GM10847 (cell line): ENCODE data around the gene AGPAT3.

Experiments
- POLR2A ChIP-seq: IDR thresholded peaks from 2 replicates; pipeline ENCODE4 v1.6.1; 2011; ENCODE audit not compliant: insufficient read length; ENCODE audit errors: extremely low read depth

Gene AGPAT3, protein sequence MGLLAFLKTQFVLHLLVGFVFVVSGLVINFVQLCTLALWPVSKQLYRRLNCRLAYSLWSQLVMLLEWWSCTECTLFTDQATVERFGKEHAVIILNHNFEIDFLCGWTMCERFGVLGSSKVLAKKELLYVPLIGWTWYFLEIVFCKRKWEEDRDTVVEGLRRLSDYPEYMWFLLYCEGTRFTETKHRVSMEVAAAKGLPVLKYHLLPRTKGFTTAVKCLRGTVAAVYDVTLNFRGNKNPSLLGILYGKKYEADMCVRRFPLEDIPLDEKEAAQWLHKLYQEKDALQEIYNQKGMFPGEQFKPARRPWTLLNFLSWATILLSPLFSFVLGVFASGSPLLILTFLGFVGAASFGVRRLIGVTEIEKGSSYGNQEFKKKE

DNA sequence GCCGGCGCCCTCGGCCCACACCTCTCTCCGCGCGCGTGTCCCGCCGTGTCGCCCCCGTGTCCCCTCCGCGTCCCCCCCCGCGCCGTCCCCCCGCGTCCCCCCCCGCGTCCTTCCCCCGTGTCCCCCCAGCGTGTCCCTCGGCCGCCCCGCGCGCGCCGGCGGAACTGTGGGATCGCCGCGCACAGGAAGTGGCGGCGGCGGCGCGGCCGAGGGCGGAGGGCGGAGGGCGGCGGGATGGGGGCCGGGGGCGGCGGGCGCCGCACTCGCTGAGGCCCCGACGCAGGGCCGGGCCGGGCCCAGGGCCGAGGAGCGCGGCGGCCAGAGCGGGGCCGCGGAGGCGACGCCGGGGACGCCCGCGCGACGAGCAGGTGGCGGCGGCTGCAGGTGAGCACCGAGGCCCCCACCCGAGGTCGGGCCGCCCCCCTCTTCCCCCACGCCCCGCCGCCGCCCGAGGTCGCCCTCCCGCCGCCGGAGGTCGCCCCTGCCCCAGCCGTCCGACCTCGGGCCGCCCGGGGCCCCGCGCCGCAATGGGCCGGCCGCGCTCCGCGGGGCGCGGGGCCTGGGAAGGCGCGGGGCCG lies at the start of gene AGPAT3:
Gene AGPAT3 (plus strand): TSS at position 262 of the 578 bp plus-strand sequence. CDS start 94,459 bp downstream, outside the sequence.
- no peak for TF ChIP-seq POLR2A

DNA sequence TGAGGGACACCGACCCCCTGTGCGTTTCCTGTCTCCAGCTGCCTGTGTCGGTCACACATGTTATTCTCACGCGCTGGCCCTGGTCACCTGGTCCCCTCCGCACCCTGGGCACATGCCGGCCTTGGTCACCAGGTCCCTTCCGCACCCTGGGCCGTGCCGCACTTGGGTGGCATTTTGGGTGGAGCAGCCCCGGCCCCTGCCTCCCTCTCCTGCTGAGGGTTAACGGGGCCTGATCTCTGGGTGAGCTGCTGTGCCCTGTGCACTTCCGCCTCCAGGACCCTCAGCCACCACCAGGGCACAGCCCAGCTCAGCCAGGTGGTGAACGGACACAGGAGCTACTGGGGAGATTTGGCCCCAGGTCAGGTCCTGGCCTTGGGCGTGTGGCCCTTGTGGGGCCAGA lies 49.0 kb upstream of the AGPAT3 start:
- TF ChIP-seq POLR2A: no peak

DNA sequence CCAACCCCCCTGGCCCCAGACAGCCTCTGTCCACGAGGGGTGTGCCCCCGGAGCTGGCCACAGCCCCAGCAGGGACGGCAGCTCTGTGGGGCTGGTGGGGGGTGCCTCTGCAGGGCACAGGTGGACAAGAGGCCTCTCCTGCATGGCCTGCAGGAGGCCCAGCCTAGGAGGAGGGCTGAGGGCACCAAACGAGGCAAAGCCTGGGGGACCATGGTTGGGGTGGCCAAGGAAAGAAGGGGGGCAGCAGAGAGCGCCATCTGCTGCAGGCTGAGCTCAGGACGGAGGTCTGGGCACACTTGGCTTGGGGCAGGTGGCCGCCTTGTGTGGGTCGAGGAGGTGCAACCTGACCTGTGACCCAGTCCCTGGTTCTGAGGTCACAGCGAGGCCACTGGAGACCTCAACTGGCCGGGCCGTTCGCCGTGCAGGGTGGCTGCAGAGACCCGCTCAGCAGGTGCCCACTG lies 48.4 kb upstream of the AGPAT3 start:
- TF ChIP-seq POLR2A: no peak

DNA sequence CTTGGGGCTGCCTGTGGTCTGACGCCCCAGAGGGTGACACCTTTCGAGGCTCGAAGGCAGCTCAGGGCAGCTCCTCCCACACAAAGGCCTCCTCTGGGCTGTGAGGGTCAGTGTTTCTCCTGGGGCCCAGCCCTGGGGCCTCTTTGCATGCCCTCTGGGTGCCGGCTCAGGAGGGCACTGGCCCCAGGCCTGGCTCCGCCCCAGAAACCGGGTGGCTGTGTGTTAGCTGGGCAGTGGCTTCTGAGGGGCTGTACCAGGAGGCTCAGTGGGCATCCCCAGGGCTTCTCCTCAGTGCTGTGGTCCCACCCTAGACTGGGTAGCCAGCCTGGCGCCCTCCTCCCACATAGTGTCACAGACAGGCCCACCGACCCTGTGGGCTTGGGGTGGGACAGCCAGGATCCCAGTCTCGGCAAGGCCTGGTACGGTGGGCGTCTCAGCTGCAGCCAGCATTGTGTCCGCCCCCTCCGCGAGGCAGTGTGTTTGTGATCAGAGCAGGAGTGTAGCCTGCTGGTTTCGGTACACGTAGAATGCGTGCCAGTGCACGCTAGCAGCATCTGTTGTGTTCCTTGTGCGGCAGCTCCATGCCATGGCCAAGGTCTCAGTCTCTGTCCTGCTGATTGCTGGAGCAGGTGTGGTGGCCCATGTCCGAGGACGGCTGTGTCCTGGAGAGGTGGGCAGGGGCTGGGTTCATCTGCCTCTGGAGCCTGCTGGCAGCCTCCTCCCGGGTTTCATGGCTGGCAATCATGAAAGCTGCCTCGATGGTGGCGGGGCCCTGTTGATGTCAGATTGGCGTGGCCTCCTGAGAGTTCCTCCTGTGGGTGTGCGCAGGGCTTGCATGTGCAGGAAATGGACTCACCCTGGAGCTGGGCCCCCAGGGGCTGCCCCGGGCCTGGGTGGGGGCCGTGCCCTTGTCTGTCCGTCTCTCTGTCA lies 47.6 kb upstream of the AGPAT3 start:
- TF ChIP-seq POLR2A: no peak

DNA sequence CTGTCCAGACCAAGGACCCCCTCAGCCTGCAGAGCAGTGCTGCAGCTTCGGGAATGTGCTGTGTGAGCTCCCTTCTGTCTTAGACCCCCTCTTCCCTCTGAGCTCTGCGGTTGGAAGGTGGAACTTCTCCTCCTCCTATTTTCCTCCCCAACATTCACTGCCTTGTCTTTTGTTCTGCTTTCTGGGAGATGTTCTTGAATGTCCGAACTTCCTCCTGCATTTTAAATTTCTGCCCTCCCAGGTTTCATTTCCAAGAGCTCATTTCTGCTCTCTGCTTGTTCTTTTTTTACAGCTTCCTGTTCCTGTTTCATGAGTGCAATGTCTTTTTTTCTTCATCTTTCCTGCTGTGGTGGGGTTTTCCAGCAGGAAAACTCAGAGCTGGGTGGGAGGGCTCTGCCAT lies 46.3 kb upstream of the AGPAT3 start:
- no peak for TF ChIP-seq POLR2A

DNA sequence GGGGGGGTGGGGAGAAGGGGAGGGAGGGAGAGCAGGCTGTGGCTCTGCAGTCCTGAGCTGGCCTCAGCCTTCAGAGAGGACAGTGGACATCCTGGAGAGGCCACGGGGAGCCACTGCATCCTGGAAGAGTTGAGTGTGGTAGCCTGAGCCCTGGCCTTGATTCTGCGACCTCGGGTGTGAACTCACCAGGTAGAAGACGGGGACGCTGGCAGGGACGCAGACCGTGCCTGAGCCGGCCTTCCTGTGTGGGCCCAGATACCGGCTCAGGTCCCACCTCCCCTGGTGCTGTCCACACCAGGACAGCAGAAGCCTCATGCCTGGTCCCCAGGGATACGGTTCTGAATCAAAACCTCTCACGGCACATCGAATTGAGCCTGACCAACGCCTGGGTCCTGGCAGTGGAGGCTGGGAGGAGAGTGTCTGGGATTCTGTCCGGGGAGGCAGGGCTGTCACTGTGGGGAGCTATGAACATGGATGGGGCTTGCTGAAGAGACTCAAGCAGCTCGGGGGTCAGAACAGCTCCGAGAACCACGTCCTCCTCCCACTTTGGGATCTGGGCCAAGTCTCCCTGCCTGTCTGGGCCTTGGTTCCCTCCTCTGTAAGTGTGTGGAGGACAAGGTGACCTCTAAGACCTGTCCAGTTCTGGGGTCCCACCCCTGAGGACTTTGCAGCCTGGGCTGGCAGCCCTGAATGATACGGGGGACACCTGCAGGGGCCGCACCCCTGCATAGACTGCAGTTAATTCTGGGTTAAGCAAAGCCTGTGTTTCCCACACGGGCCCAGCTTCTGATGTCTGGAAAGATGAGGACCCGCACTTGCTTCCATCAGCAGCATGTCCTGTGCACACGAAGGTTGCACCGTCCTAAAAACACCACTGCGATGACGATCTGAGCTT lies 45.3 kb upstream of the AGPAT3 start:
- TF ChIP-seq POLR2A: no peak

DNA sequence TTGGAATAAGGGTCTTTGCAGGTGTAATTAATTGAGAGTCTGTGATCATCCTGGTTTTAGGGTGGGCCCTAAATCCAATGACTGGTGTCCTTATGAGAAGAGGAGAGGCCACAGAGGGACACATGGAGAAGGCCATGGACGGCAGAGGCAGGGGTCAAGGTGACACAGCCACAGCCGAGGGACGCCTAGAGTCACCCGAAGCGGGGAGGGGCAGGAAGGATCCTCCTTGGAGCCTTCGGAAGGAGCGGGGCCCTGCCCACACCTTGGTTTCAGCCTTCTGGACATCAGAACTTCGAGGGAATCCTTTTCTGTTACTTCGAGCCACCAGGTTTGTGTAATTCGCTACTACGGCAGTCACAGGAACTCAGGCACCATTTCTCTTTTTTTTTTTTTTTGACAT lies 44.6 kb upstream of the AGPAT3 start:
- no peak for TF ChIP-seq POLR2A

DNA sequence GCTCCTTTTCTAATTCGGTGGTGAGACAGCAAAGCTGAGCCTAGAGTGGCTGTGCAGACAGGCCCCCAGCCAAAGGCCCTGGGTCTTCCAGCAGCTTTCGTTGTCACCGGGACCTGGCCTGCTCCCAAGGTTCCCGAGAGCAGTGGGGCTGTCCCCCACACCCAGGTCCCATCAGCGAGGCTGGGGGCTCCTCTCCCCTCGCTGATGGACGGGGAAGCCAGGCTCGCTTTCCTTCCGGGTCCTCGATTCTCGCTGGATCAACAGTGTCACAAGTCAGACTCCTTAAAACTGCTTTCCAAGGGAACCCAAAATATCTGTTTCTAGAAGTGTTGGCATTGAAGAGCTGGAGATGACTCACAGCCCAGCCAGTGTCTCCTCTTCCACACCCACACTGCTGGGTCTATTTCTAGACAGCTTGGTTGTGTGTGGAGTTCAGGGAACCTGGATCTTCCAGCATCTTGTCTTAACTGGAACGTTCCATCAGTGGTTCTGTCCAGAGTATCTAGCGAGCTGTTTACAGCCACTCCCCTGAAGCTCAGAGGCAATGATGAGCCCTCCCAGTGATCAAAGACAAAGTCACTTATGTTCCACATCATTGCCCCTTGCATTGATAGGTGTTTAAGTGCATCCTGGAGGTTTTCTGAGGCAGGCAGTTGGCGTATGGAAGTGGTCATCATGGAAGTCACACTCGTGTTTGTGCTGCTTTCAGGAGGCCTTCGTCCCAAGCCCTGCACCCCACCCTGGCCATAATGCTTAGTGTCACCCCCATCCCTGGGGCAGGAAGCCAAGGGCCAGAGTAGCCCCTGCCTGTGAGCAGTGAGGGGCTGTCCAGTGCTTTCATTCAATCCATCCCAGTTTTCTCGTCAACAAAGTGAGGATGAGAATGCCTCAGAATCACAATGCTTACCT lies 40.4 kb upstream of the AGPAT3 start:
- TF ChIP-seq POLR2A: no peak

DNA sequence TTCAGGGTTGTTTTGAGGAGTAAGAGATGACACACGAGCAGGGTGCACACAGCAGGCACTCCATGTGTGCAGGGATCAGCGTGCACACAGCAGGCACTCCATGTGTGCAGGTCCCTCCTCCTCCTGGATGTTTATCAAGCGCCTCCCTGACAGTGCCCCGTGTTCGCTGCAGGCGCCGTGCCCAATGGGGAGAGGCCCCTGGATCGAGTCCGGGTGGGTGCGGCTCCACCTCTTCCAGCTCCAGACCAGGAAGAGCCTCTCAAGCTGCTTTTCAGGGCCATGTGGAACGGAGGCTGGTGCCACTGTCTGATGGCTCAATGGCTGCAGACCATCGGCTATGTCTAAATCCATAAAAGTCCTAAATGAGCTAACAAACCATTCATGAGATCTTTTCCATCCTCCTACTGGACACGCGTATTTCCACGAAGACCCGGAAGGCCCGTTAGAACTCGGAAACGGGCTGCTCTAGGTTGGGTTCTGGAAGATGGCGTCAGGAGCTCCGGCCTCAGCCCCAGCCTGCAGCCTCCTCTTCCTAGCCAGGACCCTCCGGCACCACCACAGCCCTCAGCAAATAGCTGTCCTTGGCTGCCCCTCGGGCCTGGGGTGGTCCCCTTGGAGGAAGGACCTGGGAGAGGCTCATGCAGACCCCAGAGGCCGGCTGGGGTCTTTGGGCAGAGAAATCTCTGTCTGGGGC lies 39.6 kb upstream of the AGPAT3 start:
- no peak for TF ChIP-seq POLR2A

DNA sequence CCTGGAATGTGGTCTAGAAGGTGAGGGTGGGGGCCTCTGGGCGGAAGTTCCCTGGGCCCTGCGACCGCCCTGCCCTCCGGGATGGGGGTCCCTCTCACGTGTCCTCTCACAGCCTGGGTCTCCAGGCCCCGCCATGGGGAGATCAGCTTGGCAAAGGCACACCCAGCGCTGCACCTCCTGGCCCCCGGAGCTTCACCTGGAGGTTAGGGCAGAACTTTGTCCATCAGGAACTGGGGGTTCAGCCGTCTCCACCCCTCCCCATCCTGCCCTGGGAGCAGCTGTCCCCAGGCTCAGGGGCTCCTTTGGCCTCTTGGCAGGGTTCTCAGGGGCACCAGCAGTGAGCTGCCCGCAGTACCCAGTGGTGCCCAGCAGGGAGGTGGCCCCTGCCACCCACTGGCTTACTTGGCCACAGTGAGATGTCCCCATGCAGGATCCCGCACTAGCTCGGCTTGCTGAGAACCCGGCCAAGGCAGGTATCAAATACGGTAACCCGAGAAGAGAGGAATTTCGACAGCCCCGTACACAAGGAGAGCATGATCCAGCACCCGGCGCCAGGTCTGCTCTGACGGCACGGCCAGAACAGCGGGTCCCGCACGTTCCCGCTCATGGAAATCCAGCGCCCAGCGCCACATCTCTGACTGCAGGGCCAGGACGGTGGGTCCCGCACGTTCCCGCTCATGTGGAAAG lies 38.9 kb upstream of the AGPAT3 start:
- TF ChIP-seq POLR2A: no peak

DNA sequence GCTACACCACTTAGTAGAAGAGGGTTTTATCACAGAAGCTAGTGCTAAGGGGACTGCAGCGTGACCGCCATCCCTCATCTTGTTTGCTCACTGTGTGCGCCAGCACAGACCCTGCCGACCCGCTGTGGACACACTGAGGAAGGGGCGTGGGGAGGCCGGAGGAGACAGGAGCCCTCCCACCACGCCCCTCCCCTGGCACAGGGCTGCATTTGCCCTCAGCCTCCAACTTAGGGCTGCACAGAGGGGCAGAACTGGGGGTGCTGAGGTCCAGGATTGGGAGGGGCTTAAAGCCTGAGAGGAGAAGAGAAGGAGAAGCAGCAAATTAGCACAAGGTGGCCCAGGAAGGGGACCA lies 38.4 kb upstream of the AGPAT3 start:
- TF ChIP-seq POLR2A: no peak

DNA sequence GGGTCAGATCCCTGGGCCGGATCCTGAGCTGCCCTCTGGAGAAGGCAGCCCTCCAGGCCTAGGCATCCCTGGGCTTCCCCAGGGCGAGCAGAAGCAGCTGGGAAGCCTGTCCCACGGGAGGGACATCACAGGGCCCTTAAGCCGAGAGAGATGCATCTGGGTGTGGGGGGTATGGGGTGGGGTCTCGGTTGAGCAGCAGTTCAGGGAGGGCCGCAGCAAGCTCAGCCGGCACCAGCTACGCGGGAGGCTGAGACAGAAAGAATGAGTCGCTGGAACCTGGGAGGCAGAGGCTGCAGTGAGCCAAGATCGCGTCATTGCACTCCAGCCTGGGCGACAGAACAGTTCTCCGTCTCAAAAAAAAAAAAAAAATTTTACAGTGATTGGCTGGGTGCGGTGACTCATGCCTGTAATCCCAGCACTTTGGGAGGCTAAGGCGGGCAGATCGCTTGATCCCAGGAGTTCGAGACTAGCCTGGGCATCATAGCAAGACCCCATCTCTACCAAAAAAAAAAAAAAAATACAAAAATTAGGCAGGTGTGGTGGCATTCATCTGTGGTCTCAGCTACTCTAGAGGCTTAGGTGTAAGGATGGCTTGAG lies 37.9 kb upstream of the AGPAT3 start:
- TF ChIP-seq POLR2A: no peak
